Jurkat, Clone E6-1 (cell line): ENCODE data around the gene SPRR1A. TPM values are rescaled to one million over a fixed set of nuclear protein-coding genes. Genes with fewer than 3 reads are reported as not detected.
A peak's percentile ranks its signal among the peaks of the same experiment; 100 is the strongest.

Source experiments
- DNase-seq: peaks from one replicate; pipeline ENCODE4 v3.0.0-alpha.2; 2011; ENCODE audit warnings: low read depth, low spot score
- H3K4me3 ChIP-seq: 2 replicates; pipeline ENCODE4 v1.5.1; 2011; ENCODE audit warnings: mild to moderate bottlenecking, low read length, control low read depth, moderate library complexity
- polyA plus RNA-seq: library from polyadenylated mRNA; unstranded; fragments of >200 nt; gene quantifications from one replicate; pipeline ENCODE4 v1.2.1, GENCODE V29; 2012; ENCODE audit warnings: missing spikeins; ENCODE audit not compliant: insufficient read length, insufficient read depth

Gene SPRR1A
- not detected for polyA plus RNA-seq

DNA sequence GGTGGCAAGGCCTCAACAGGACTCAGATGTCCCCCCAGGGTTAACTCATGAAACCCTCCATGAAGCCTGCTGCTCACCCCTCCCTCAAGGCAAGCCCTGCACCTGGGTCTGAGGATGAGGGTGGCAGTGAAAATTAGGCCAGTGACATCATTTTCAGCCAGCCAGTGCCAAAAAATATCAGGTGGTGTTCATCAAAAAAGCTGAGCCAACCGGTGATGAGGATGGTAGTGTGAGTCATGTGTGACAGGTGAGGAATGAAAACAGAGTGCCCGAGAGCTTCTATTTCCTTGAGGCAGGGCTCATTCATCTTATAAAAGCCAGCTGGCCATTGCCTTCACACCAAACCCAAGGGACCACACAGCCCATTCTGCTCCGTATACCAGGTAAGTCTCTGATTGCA lies at the start of gene SPRR1A:
TSS of gene SPRR1A (plus strand) at position 339 of the 400 bp plus-strand sequence. CDS start 1,150 bp downstream, outside the sequence.
- DNase-seq, result no peak
- no peak within 1 kb of the TSS for H3K4me3 ChIP-seq

- DNase-seq, result no peak
- no peak overlapping the region for H3K4me3 ChIP-seq
Measured at GRCh38 chr1:152940614-152941013, 43.3 kb upstream of the SPRR1A start.

DNA sequence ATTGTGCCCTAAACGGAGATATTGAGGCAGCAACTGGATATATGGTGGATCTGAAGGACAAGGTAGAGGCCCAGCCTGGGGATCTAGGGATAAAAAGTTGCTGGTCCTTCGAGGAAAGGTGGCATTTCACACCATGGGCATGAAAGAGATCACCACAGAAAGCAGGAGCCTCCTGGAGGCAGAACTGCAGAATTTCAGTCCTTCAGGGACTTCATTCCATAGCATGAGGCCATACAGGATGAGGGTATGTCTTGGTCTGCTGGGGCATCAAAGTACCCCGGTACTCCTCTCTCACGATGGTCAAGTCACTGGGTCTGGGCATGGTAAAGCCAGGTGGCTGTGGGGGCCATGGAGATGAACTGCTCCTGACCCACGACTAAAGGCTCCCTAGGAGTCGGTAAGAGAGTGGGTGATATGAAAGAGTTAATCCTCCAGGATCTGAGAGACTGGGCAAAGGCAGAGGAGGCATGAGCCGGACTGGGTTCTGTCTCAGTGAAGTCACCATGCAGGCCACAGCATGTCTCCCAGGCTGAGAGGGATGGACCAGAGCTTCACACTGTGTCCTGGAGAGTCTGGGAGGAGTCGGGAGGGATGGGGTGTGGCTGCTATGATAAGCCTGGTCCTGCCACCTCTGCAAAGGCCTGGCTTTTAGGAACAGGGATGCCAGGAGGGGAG lies 42.7 kb upstream of the SPRR1A start:
- no peak overlapping the region for H3K4me3 ChIP-seq
- no peak for DNase-seq

DNA sequence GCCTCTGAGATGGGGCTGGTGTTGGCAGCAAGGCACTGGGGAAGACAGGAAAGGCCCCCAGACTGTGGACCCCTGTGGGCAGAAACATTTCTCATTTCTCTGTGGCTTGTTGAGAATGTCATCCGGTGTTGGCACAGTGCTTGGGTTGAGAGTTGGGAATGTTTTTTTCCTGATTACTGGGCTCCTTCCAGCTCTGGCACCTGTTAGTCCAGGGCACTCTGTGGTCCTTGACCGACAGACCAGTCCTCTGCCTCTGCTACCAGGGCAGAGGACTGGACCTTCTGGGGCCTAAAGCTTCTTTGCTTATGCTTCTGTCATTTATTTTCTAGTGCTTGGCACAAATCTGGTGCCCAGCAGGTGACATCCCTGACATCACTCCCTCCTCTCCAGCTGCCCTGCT lies 41.7 kb upstream of the SPRR1A start:
- H3K4me3 ChIP-seq, result no peak overlapping the region

GRCh38 chr1:152946248-152946647 lies 37.6 kb upstream of the SPRR1A start:
- H3K4me3 ChIP-seq, result no peak overlapping the region
- DNase-seq, result no peak

More for the DNA sequence above, 41.7 kb upstream of the SPRR1A start:
- no peak for DNase-seq

GRCh38 chr1:152946651-152947256 lies 37.1 kb upstream of the SPRR1A start, which contains the start of gene SPRR5:
SPRR5 (plus strand) TSS chr1:152947206; CDS start chr1:152948555, 1,349 bp downstream.
- no peak for DNase-seq
- H3K4me3 ChIP-seq, result no peak within 1 kb of the TSS

- no peak for DNase-seq
- H3K4me3 ChIP-seq, result no peak overlapping the region
Measured at GRCh38 chr1:152951711-152952110, 32.2 kb upstream of the SPRR1A start.

- H3K4me3 ChIP-seq, result no peak overlapping the region
- no peak for DNase-seq
Measured at GRCh38 chr1:152953761-152954160, 30.1 kb upstream of the SPRR1A start.

GRCh38 chr1:152954436-152954835 lies 29.4 kb upstream of the SPRR1A start:
- DNase-seq, result no peak
- H3K4me3 ChIP-seq, result no peak overlapping the region

GRCh38 chr1:152957561-152957960 lies 26.3 kb upstream of the SPRR1A start:
- DNase-seq, result no peak
- H3K4me3 ChIP-seq, result no peak overlapping the region

DNA sequence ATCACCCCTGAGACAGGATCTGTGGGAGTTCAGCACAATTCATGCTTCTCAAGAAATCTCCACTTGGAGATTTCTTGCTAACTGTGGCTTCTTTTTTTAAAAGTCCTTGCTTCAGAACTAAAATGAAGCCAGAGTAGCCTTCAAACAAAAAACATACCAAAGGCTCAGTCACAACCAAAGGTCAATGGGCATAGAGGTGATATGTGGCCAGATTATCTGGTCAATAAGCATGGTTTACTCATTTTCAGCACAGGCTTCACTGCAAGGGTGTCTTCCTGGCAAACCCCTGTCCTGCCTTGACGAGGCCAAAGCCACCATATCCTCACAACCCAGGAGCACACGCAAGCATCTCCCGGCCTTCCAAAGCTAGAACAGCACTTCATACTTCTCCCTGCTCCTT lies 24.6 kb upstream of the SPRR1A start:
- DNase-seq, result no peak
- H3K4me3 ChIP-seq, result no peak overlapping the region

GRCh38 chr1:152959801-152960451 lies 24.0 kb upstream of the SPRR1A start:
- no peak overlapping the region for H3K4me3 ChIP-seq
- no peak for DNase-seq

GRCh38 chr1:152960452-152961044 lies 23.3 kb upstream of the SPRR1A start:
- peak; percentile 16 for DNase-seq
- no peak overlapping the region for H3K4me3 ChIP-seq

- DNase-seq, result no peak
- H3K4me3 ChIP-seq, result no peak overlapping the region
Measured at GRCh38 chr1:152961226-152961891, 22.5 kb upstream of the SPRR1A start.

DNA sequence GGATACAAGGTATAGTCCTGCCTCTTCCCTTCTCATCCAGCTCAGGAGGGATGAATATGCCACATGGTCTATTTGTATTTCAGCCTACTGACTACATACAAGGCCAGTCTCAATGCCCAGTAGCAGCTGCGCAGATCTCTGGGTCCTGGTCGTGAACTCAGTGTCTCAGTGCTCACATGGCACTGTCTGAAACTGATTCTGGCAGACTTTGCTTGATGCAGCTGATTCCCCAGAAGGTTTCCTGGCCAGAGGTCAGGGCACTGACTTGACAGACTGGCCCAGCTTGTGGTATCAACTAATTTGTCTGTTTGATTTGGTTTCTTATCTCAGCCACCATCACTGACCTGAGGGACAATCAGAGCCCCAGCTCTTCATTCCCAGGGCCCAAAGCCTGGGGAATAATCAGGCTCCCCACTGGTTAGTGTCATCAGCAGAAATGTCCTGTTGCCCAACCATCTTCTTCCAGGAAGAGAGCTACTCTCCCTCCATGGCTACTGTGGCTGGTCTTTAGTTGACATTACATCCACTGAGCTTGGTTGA lies 20.9 kb upstream of the SPRR1A start:
- no peak overlapping the region for H3K4me3 ChIP-seq
- DNase-seq, result no peak

GRCh38 chr1:152964536-152964935 lies 19.3 kb upstream of the SPRR1A start:
- no peak overlapping the region for H3K4me3 ChIP-seq
- DNase-seq, result no peak

GRCh38 chr1:152965853-152966252 lies 18.0 kb upstream of the SPRR1A start:
- no peak overlapping the region for H3K4me3 ChIP-seq
- DNase-seq, result no peak

DNA sequence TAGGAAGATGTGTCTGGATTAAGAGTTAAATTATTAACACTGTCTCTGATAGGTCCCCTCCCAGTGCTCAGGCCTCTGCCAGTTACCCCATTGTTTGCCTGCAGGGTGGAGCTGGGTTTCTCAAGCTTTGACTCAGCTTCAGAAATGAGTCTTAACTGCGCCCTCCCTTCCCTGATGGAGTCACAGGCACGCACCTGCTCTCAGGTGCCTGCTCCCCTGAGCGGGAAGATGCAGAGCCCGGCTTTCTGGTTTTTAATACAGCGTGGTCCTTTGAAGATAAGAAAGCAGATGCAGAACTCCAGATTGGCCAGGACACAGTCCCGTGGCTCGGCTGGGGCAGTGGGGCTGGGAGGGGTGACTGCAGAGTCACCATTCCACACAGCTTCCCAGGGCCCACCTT lies 16.7 kb upstream of the SPRR1A start:
- DNase-seq, result no peak
- H3K4me3 ChIP-seq, result no peak overlapping the region

DNA sequence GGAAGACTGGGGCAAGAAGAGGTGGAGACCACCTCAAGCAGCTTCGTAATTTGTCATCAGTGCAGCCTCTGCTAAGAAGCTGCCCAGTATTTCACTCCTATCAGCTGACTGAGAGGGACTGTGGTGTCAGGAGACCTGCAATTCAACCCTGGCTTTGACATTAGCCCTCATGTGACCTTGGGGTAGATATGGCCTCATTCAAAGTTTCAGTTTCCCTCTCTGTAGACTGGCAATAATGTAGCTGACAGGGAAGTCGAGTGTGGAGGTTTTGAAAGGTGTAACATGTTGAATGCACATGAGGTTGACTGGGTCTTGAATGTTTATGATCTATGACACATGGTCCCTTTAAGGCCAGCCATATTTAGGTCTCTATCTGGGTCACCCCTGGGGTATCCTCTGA lies 15.6 kb upstream of the SPRR1A start:
- no peak overlapping the region for H3K4me3 ChIP-seq
- no peak for DNase-seq
